ENCODE results near the gene PGAP2.
A peak's percentile ranks its signal among the peaks of the same experiment; 100 is the strongest.

Gene PGAP2

GRCh38 chr11:3834349-3834663 is 25.9 kb downstream of the PGAP2 start:
- DNase-seq, result no peak

DNA sequence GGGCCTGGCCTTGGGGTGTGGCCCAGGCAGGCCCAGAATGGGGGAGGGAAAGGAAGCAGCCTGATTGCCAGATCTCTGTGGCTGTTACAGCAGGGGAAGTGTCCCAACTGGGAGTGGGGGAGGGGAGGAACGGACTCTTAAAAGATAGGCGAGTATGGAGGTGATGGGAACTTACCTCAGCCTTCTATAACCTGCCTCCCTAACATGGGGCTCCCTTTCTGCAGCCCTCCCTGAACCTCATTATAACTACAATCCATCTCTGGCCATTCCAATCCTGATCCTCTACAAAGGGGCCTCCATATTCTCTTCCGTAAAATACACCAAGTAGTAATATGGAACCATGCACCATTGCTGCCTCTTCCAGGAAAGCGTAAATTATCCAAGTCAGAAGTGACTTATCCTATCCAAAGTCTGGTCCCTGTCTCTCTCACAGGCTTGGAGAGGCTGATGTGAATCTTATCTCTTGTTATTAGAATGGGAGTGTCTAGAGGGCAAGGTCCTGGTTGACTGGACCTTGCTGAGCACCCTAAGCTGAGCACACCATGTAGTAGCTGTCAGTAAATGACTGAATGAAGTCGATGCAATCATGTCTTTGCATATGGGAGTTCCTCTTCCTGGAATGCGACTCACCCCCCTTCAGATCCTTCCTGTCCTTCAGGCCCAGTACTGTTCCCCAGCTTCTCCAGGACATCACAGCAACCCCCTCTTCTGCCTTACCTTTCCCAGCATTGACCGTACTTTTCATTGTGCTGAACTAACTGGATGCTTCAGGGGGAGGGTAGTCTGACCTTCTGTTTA is 26.5 kb downstream of the PGAP2 start:
- DNase-seq, result no peak

- no peak for DNase-seq
Measured at GRCh38 chr11:3835751-3836150, 27.4 kb downstream of the PGAP2 start.

- DNase-seq, result no peak
Measured at GRCh38 chr11:3836903-3837302, 28.5 kb downstream of the PGAP2 start.

DNA sequence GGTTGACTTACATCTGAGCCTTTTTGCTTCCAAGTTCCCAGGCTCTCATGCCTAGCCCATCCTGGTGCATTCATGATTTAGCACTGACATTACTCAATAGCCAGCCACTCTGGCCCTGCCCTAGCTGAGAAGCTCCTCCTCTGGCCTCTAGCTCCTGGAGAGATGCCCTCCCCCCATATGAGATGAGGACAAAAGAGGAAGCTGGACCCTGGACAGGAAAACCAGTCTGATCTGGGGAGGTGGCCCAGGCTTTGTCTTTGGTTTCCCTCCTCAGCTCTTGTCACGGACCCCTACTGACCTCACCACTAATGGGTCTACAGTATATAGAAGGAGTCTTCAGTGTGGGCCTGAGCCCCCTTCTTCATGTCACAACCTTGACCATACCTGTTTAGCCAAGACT is 29.4 kb downstream of the PGAP2 start:
- DNase-seq, result no peak

- no peak for DNase-seq
Measured at GRCh38 chr11:3838504-3838903, 30.1 kb downstream of the PGAP2 start.

DNA sequence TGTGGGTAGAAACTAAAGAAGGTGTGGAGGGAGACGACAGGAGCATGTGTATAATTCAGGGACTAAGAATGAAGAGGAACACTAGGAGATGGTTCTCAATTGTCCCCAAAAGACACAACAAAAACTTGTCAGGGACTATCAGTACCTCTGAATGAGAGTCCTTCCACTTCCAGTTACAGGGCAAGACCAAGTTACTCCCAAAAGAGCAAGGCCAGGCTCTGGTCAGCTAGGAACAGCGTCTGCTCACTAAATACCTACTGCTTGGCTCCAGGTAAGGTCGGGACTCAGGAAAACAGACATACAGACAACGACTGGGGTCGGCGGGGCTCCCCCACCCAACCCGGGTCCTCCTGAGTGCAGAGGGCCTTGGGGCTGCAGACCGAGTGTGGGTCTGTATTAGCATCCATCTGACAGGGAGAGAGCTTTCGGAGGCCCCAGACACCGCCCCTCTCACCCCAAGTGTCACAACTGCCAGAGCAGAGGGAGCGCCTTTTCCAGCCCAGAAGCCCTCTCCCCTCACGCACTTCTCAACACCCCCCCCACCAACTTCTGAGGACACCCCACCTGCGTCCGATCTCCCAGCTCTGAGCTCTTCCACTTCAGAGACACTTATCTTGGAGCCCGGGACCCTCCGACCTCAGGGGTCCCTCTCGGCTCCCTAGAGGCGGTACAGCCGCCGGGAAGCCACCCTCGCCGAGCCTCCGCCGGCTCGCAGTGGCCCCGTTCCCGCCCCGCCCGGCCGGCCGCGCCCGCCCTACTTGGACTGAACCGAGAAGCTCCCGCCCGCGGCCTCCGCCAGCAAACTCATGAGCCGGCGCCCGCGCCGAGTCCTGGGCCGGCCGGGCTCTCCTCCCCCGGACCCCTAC is 31.9 kb downstream of the PGAP2 start:
- DNase-seq, result no peak

DNA sequence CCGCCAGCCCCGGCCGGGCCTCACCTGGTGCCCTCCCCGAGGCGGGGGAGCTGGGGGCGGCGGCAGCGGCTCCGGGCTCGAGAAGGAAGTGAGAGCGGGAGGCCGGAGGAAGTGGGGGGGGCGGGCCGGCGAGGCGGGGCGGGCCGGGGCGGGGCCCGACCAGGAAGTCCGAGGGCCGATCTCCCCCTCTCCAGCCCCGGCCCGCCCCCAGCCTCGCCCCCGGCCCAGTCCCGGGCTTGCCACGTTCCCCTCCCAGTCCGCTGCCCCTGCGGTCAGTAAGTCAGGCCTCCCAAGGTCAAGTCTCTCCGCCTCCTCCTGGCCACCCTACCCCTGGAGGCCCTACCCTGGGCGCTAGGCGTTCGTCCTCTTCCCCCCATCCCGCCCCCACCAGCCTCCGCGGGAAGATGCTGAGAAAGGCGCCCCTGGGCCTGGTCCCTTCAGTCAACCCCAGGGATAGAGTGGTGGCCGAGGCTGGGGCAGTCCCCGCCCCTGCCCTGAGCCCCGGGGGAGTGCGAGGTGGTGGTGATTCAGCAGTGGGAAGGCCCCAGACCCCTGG is 32.6 kb downstream of the PGAP2 start, which contains the start of gene RHOG:
RHOG (minus strand) TSS at position 90 of the 556 bp plus-strand sequence. CDS start 12,821 bp downstream, outside the sequence.
- DNase-seq, result peak; percentile 50

GRCh38 chr11:3841426-3842350 is 33.3 kb downstream of the PGAP2 start:
- DNase-seq, result peak; percentile 59

- DNase-seq, result no peak
Measured at GRCh38 chr11:3843326-3843725, 35.0 kb downstream of the PGAP2 start.

DNA sequence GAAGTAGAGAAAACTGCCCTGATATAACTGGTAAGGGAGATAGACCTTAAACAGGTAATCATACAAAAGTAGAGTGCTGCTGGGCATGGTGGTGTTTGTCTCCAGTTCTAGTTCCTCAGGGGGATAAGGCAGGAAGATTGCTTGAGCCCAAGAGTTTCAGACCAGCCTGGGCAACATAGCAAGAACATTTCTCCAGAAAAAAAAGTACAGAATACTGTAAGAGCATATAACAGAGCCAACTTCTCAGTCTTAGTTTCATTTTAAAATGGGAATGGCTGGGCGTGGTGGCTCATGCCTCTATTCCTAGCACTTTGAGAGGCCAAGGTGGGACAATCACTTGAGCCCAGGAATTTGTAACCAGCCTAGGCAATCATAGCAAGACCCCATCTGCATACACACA is 36.9 kb downstream of the PGAP2 start:
- no peak for DNase-seq

DNA sequence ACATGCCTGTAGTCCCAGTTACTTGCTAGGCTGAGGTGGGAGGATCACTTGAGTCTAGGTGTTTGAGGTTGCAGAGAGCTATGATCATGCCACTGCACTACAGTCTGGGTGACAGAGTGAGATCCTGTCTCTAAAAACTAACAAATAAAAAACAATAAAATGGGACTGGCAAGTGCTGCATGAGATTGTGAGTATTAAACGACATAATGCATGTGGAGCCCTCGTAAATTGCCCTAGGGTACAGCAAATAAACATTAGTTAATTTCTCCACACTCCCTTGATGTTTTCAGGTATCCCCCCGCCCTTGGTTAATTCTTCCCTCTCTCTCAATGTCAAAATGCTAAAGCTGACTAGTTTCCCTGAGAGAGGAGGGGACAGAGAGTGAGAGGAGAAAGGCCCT is 37.3 kb downstream of the PGAP2 start:
- no peak for DNase-seq

- DNase-seq, result peak; percentile 35
Measured at GRCh38 chr11:3849297-3849874, 41.0 kb downstream of the PGAP2 start.

GRCh38 chr11:3853545-3853842 is 45.1 kb downstream of the PGAP2 start:
- DNase-seq, result no peak

DNA sequence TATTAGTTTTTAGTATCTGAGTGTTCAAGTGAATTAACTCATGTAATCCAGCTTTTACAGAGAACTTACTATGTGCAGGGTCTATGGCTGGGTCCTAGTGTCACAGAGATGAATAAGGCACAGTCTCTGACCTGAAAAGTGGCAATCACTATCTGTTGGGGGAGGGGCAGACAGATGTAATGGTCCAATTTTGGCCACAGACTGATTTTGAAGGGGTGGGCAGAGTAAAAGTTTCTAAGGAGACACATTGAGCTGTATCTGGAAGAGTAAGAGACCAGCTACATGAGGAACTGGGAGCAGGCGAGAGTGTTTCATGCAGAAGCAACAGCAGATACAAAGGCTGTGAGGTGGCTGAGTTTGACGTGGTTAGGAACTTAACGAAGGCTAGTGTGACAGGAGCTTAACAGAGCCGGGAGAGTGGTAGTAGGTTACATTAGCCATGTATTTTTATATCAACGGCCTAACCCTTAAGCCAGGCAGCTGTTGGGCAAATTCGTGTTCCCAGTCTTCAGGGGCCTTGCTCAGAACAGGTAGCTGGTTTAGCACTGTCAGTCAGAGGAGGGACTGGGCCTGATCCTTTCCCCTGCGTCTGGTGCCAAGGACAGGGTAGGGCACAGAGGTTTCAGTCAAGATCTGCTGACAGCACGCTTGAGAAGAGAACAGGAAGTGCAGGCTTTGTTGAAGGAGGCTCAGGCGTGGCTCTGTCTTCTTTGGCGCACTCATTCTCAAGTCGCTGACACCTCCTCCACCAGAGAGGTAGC is 45.7 kb downstream of the PGAP2 start:
- DNase-seq, result no peak

- DNase-seq, result no peak
Measured at GRCh38 chr11:3854660-3854976, 46.3 kb downstream of the PGAP2 start.

GRCh38 chr11:3854977-3855807 is 46.8 kb downstream of the PGAP2 start, which contains the start of gene STIM1:
Gene STIM1 (plus strand): TSS chr11:3855664. CDS start chr11:3856271, 607 bp downstream.
- DNase-seq, result peak; percentile 91

DNA sequence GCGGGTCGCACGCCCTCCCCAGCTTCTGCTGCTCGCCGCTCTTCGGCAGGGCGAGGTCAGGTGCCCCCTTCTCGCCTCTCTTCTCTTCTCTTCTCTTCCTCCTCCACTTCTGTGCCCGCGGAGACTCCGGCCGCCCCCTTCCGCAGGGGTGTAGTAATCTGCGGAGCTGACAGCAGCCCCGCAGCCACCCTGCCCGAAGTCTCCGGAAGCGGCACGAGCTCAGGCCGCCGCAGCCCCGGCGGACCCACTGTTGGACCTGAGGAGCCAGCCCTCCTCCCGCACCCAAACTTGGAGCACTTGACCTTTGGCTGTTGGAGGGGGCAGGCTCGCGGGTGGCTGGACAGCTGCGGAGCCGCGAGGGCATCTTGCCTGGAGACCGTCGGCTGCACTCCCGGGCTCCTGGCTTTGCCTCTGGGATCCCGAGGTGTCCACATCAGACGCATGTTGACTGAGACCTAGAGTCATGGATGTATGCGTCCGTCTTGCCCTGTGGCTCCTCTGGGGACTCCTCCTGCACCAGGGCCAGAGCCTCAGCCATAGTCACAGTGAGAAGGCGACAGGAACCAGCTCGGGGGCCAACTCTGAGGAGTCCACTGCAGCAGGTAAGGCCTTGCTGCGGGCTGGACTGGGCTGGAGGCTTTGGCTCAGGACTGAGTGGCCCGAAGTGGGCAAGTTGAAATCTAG is 47.6 kb downstream of the PGAP2 start:
- peak; percentile 21 for DNase-seq

GRCh38 chr11:3856856-3857553 is 48.6 kb downstream of the PGAP2 start:
- no peak for DNase-seq

DNA sequence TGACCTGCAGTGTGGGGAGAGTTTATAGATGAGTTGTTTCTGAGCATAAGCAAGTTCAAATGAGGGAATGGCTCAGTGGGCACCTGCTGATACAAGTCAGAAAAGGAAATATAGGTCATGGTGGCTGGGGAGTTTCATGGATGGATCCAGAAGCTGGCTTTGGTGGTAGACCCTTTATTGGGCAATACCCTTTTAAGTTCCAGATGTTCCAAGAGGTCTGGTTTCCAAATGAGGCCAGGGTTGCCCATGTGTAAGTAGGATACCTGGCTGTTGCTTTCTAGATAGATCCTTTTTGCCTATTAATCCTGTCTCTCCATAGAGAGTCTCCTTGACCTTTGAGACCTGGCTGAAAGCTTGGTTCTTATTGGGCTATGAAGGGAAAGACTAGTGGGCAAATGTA is 49.3 kb downstream of the PGAP2 start:
- no peak for DNase-seq
